Stimulated activated CD8-positive, alpha-beta memory T cell treated with anti-CD3 and anti-CD28 coated beads, Interleukin-2, amount 100 ng/mL, for 48 hours (primary cell): ENCODE results near the gene NOBOX.
"Not testable (repeated sequence)": the region's sequence is repeated elsewhere in the genome, so short reads cannot be mapped to it uniquely, and the experiment has no call there.

Source experiments
- DNase-seq, 2 donors: peaks; one replicate each; pipeline ENCODE4 v3.0.0-alpha.2; 2020; ENCODE audit warnings: low read depth in 2 of 2

Gene NOBOX

GRCh38 chr7:144391823-144392255 lies 11.7 kb downstream of the NOBOX start:
- DNase-seq, result no peak

GRCh38 chr7:144391014-144391413 lies 12.5 kb downstream of the NOBOX start:
- DNase-seq, result no peak

GRCh38 chr7:144390481-144390880 lies 13.0 kb downstream of the NOBOX start:
- DNase-seq, result no peak

DNA sequence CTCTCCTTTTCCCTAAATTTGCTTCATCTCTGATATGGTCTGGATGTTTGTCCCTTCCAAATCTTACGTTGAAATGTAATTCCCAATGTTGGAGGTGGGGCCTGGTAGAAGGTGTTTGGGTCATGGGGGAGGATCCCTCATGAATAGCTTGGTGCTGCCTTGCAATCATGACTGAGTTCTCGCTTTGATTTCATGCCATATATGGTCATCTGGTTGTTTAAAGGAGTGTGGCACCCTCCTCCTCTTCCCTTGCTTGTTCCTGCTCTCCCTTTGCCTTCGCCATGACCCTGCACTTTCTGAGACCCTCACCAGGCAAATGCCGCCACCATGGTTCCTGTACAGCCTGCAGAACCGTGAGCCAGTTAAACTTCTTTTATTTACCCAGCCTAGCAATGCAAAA lies 14.5 kb downstream of the NOBOX start:
- DNase-seq, result no peak

DNA sequence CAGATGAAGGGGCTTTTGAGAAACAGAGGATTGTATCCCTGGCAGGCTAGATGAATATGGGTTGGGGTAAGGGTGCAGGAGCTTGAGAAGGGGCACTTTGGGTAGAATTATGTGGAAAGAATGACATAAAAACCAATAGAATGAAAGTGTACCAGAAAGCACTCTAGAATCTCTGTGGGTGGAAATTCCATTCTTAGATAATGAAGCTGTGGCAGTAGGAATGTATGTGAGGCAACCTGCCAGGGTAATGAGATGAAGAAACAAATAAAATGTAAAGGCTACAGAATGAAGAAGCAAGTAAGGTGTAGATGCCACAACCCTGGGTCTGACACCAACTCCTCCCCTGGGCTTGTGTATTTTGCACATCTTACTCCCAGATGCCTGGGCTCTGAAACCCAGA lies 16.8 kb downstream of the NOBOX start:
- DNase-seq, result no peak

- peak; percentile 24 to 35 for DNase-seq
Measured at GRCh38 chr7:144384555-144385245, 18.8 kb downstream of the NOBOX start.

GRCh38 chr7:144384071-144384470 lies 19.4 kb downstream of the NOBOX start:
- no peak for DNase-seq

DNA sequence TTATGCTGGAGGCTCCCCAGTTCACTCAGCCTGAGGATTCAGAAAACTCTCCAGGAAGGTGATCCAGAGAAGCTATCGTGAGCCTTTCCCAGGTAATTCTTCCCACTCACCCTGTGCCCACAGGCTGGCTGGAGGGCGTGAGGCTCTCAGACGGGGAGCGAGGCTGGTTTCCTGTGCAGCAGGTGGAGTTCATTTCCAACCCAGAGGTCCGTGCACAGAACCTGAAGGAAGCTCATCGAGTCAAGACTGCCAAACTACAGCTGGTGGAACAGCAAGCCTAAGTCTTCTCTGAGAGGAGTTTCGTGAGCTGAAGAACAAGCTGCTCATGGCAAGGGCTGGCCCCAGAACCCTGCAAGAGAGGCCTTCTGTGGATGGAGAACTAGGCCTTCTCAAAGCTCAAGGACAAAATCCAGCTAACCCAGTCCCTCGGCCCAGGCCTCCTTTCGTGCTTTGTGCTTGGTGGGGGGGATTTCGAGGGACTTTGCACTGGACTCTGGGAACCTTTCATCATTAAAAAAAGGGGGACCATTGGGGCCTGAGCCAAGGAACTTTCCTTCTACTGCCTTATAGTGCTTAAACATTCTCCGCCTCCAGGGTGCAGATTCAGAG lies 23.6 kb downstream of the NOBOX start:
- DNase-seq, result no peak

- DNase-seq, result no peak
Measured at GRCh38 chr7:144378651-144379050, 24.8 kb downstream of the NOBOX start.

DNA sequence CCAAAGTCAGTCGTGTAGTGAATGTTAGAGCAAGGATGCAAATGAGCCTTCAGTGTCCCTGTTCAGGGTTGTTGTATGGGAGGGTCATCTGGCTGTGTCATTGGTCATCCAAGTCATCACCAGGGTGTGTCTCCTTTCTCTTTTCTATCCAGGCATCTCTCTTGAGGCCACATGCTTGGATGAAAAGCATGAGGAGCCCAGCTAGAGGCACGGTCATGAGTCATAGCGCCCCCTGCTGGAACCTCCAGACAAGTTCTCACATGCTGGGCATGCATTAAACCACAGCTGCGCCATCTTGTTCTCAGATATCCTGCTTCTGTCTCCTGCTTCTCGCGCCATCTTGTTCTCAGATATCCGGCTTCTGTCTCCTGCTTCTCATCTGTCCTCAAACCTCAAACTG lies 34.3 kb downstream of the NOBOX start:
- not testable (repeated sequence) for DNase-seq

DNA sequence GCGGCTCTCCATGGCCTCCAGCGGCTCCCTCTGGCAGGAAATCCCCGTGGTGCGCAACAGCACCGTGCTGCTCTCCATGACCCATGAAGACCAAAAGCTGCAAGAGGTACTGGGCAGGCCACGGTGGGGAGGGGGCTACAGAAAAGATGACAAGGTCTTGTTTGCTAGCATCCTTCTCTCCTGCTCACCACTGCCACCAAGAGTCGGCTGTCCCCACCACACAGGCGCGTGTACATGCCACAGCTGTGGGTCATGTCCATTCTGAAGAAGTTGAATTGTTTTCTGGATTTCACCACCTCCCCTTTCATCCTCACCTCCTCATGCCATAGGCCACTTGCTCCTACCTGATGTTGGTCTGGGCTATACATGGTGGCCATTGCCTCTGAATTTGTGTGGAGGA lies 36.2 kb downstream of the NOBOX start:
- not testable (repeated sequence) for DNase-seq

DNA sequence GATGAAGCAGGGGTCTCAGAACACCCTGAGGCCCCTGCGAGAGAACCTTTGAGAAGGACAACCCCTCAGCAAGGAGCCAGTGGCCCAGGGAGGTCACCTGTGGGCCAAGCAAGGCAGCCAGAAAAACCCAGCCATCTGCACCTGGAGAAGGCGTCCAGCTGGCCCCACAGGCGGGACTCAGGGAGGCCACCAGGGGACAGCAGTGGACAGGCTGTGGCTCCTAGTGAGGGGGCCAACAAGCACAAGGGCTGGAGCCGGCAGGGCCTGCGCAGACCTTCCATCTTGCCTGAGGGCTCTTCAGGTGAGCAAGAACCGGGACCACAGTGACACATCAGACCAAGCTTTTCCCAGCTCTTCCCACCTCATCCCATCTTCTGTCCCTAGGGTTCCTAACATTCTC lies 38.0 kb downstream of the NOBOX start:
- DNase-seq, result not testable (repeated sequence)

DNA sequence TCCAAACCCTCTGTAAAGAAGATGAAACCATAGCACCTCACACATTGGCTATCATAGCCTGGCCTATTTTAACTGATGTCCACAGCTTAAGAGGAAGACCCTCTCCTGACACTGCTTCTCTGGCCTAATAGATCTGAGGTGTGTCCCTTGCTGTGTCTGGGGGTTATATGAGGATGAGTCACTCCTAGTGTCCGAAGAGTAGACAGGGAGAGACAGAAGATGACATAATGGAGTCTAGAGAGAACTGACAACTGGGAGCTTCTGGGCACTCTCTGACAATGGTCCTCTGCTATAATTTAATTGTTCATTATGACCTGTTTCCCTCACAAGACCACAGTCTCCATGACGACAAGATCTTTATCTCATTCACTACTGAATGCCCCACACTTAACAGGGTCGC lies 41.4 kb downstream of the NOBOX start:
- not testable (repeated sequence) for DNase-seq

- DNase-seq, result not testable (repeated sequence)
Measured at GRCh38 chr7:144356860-144357259, 46.6 kb downstream of the NOBOX start.

DNA sequence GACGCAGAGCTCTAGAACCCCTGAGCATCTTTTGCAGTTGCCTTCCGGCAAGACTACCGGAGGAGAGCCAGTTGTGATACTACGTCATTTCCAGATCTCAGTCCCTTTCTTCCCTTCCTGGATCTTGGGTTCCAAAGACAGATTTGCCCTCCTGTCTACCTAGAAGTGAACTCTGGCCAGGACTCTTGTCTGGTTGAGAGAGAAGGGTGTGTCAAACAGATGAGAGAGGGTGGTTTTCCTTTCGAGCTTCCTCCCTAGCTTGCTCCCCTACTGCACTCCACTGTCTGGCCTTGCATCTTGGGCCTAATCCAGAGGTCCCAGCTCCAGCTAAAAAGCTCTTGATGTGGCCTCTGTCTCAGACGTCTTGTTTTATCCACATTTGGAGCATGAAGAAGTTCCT lies 47.3 kb downstream of the NOBOX start:
- not testable (repeated sequence) for DNase-seq

- DNase-seq, result not testable (repeated sequence)
Measured at GRCh38 chr7:144355176-144355822, 48.2 kb downstream of the NOBOX start, which contains the start of gene ARHGEF5. TSS of gene ARHGEF5 (plus strand) at chr7:144355402. CDS start at chr7:144362670, 7,268 bp downstream.

- not testable (repeated sequence) for DNase-seq
Measured at GRCh38 chr7:144351667-144352066, 51.8 kb downstream of the NOBOX start.

- DNase-seq, result not testable (repeated sequence)
Measured at GRCh38 chr7:144348625-144349024, 54.9 kb downstream of the NOBOX start.
